ENCODE measurements around the gene OR10G3. TPM values are rescaled to one million over a fixed set of nuclear protein-coding genes. Genes with fewer than 3 reads are reported as not detected.

Gene OR10G3
- total RNA-seq, 1 donor from 2014 or later: not detected

DNA sequence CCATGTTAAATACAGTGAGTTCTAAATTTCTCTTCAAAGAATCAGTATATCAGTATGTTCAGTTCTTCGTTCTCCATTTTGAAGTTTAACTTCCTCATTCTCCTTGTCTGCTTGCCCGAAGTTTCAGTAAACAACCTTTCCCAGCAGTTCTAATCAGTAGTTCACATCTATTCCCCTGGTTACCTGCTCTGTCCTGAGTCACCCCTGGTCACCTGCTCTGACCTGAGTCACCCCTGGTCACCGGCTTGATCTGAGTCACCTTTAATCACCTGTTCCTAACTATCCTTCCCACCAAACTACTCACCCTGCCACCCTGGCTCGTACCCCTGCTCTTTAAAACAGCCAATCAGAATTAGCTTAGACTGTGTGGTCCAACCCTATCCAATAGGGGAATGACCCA lies 9.4 kb upstream of the OR10G3 start:
- H3K27me3 ChIP-seq: no peaks in the 10 kb centered on the region
- DNase-seq (ENCODE audit: low spot score in 2 of 2): no peak
- no peaks in the 10 kb centered on the region for H3K36me3 ChIP-seq
- H3K27ac ChIP-seq: no peak overlapping the region
- H3K9me3 ChIP-seq: peaks cover 0 to 13% of the 10 kb centered on the region in 2 donors
- no peak overlapping the region for H3K4me3 ChIP-seq
- H3K4me1 ChIP-seq: no peaks in the 10 kb centered on the region
- TF ChIP-seq, protein P1, sequence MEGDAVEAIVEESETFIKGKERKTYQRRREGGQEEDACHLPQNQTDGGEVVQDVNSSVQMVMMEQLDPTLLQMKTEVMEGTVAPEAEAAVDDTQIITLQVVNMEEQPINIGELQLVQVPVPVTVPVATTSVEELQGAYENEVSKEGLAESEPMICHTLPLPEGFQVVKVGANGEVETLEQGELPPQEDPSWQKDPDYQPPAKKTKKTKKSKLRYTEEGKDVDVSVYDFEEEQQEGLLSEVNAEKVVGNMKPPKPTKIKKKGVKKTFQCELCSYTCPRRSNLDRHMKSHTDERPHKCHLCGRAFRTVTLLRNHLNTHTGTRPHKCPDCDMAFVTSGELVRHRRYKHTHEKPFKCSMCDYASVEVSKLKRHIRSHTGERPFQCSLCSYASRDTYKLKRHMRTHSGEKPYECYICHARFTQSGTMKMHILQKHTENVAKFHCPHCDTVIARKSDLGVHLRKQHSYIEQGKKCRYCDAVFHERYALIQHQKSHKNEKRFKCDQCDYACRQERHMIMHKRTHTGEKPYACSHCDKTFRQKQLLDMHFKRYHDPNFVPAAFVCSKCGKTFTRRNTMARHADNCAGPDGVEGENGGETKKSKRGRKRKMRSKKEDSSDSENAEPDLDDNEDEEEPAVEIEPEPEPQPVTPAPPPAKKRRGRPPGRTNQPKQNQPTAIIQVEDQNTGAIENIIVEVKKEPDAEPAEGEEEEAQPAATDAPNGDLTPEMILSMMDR (IDR thresholded peaks at IDR 0.05): no peak
- intact Hi-C loops (cut with DNase I): no loop called here

DNA sequence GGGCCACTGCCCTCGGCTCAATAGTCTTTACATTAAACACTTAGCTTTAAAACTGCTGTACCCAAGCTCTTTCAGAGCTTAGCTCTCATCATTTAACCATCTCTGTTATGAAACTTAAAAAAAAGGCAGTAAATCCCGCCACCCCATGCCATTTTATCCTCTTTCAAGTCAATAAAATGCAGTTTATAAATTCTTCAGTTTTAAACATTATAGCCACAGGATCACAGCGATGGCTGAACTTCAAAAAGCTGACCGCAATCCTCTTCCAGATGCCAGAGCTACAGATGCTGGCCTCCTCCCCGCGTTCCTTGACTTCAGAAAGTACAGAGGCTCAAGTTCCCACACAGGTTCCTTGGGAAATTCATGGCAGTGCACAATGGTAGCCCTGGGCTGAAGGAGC lies 4.2 kb downstream of the OR10G3 start:
- DNase-seq (ENCODE audit: low spot score in 2 of 2): no peak
- Histone ChIP-seq H3K4me3 (no peak overlapping the region), H3K9me3 (peaks cover 0 to 8% of the 10 kb centered on the region in 2 donors), H3K4me1 (no peaks in the 10 kb centered on the region), H3K36me3 (no peaks in the 10 kb centered on the region), H3K27ac (no peak overlapping the region), H3K27me3 (no peaks in the 10 kb centered on the region)
- intact Hi-C loops (cut with DNase I): no loop called here
- TF ChIP-seq, protein P1 (IDR thresholded peaks at IDR 0.05): no peak

DNA sequence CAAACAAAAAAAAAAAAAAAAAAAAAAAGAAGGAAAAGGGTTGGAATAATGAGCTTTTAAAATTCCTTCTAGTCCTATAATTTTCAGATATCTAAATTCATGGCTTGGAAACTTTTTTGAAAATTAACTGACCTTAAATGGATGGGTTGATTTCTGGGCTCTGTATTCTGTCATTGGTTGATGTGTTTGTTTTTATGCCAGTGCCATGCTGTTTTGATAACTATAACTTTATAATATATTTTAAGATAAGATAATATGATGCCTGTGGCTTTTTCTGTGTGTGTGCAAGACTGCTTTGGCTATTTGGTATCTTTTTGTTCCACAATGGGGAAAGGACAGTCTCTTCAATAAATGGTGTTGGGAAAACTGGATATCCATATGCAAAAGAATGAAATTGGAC lies 7.3 kb downstream of the OR10G3 start:
- TF ChIP-seq, protein P1 (IDR thresholded peaks at IDR 0.05): no peak
- Histone ChIP-seq H3K27me3 (no peaks in the 10 kb centered on the region), H3K27ac (no peak overlapping the region), H3K4me3 (no peak overlapping the region), H3K4me1 (no peaks in the 10 kb centered on the region), H3K36me3 (no peaks in the 10 kb centered on the region), H3K9me3 (peaks cover 0 to 8% of the 10 kb centered on the region in 2 donors)
- intact Hi-C loops (cut with DNase I): no loop called here
- no peak for DNase-seq (ENCODE audit: low spot score in 2 of 2)

DNA sequence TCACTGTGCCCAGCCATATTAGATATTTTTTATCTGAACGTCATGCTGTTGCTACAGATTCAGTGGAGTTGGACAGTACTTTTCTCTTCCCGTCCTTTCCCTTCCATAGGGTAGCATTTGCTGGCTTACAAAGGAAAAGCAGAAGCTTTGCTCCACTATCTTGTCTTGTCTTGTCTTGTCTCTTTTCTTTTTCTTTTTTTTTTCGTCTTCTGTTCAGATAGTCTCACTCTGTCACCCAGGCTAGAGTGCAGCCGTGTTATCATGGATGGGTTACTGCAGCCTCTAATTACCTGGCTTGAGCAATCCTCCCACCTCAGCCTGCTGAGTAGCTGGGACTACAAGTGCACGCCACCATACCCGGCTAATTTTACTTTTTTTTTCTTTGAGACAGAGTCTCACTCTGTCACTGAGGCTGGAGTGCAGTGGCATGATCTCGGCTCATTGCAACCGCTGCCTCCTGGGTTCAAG lies 21.1 kb downstream of the OR10G3 start:
- intact Hi-C loops (cut with DNase I): loop anchor here (5.0 kb wide), 2 partner anchors 46 to 101 kb away; partner anchors contain the start of genes CHD8 and METTL3
- H3K27me3 ChIP-seq: no peaks in the 10 kb centered on the region
- no peak overlapping the region for H3K27ac ChIP-seq
- H3K36me3 ChIP-seq: no peaks in the 10 kb centered on the region
- TF ChIP-seq, protein P1 (IDR thresholded peaks at IDR 0.05): no peak
- H3K9me3 ChIP-seq: no peaks in the 10 kb centered on the region
- H3K4me3 ChIP-seq: no peak overlapping the region
- DNase-seq (ENCODE audit: low spot score in 2 of 2): no peak
- peaks cover 0 to 3% of the 10 kb centered on the region in 2 donors for H3K4me1 ChIP-seq

DNA sequence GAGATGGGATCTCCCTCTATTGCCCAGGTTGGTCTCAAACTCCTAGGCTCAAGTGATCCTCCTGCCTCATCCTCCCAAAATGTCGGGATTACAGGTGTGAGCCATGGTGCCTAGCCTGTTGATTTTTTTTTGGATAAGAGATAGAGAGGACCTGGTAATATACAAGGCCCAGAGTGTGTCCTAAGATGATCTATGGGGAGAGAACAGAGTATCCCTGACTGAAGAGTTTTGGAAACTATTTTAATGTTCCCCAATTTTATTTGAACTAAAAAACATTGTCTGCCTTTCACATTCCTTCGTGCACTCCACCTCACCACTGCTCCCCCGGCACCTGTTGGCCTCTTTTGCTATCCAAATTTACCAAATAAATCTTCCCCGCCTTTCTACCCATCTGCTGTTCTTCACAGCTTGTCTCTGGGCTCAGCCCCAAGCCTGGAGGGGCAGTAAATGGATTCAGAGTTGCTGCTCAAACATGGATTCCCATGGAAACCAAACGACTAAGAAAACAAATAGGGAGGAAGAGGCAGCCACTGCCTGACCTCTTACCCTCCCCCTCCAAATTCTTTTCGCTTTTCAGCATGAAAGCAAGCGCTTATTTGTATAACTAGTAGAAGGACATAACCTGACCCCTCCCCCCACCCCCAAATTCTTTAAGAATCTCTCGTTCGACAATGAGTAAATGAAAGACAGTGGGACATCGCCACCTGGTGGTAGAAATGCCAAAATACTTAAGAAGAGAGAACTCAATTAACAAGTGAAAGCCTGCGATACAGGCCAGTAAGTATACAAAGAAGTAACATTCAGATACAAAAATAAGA lies 22.6 kb downstream of the OR10G3 start:
- Histone ChIP-seq H3K4me3 (peak overlapping the region; percentile 48 to 57), H3K4me1 (peaks cover 0 to 3% of the 10 kb centered on the region in 2 donors), H3K27ac (peak overlapping the region; percentile 34 to 41), H3K27me3 (no peaks in the 10 kb centered on the region), H3K36me3 (no peaks in the 10 kb centered on the region), H3K9me3 (no peaks in the 10 kb centered on the region)
- DNase-seq (ENCODE audit: low spot score in 2 of 2): peak in 1 of 2 donors; percentile 90
- TF ChIP-seq, protein P1 (IDR thresholded peaks at IDR 0.05): peak; percentile 61 to 67 (median 64)
- intact Hi-C loops (cut with DNase I): loop anchor here (1.0 to 5.0 kb wide), 5 partner anchors 45 to 120 kb away; partner anchors contain the start of genes CHD8, METTL3 and TOX4

All from ascending aorta (tissue), 2 donors.